OCI-LY1 (cell line): Measurements from ENCODE around the gene GIGYF1.

Experiments
- EZH2 ChIP-seq: fragments of 200-600 bp; sonication (generic), shearing (Covaris generic); IDR thresholded peaks from 2 replicates; pipeline ENCODE4 v1.8.0; 2017; ENCODE audit warnings: borderline replicate concordance, mixed run types, mild to moderate bottlenecking, antibody characterized with exemption, low read length, moderate library complexity, mixed read lengths
- TF ChIP-seq, protein P1 (sequence below): fragments of 200-600 bp; sonication (generic), shearing (Covaris generic); IDR thresholded peaks from 2 replicates; pipeline ENCODE4 v1.5.1; 2017; ENCODE audit warnings: mild to moderate bottlenecking, antibody characterized with exemption, low read length, moderate library complexity, mixed read lengths

DNA sequence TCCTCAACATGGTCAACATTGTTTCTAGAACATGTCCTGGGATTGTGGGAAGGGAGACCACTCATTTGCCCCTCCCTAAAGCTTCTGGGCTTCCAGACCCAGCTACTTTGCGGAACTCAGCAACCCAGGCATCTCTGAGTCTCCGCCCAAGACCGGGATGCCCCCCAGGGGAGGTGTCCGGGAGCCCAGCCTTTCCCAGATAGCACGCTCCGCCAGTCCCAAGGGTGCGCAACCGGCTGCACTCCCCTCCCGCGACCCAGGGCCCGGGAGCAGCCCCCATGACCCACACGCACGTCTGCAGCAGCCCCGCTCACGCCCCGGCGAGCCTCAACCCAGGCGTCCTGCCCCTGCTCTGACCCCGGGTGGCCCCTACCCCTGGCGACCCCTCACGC, 26.2 kb upstream of the GIGYF1 start, which contains the start of gene EPO:
- TF ChIP-seq, protein P1, sequence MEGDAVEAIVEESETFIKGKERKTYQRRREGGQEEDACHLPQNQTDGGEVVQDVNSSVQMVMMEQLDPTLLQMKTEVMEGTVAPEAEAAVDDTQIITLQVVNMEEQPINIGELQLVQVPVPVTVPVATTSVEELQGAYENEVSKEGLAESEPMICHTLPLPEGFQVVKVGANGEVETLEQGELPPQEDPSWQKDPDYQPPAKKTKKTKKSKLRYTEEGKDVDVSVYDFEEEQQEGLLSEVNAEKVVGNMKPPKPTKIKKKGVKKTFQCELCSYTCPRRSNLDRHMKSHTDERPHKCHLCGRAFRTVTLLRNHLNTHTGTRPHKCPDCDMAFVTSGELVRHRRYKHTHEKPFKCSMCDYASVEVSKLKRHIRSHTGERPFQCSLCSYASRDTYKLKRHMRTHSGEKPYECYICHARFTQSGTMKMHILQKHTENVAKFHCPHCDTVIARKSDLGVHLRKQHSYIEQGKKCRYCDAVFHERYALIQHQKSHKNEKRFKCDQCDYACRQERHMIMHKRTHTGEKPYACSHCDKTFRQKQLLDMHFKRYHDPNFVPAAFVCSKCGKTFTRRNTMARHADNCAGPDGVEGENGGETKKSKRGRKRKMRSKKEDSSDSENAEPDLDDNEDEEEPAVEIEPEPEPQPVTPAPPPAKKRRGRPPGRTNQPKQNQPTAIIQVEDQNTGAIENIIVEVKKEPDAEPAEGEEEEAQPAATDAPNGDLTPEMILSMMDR, result no peak
- TF ChIP-seq EZH2, result no peak
